GM12878 (cell line): ENCODE data around the gene IGF2BP2. TPM values are rescaled to one million over a fixed set of nuclear protein-coding genes. Genes with fewer than 3 reads are reported as not detected.

Source experiments
- ATAC-seq: fragments of 200-7000 bp; cut with Tn5 transposase; 3 replicates; pipeline ENCODE4 v1.9.1; 2020; ENCODE audit warnings: mild to moderate bottlenecking, moderate library complexity
- BruUV-seq: library from RNA; stranded (reverse); fragments of 400-500 nt; replicated peaks from 2 replicates; lab custom pipeline; 2021; lab: Mats Ljungman, UMichigan
- CTCF ChIA-PET: fragments of 300-600 bp; sonication (Branson Sonifier 250); formaldehyde crosslinking; extraction: SDS; loops from one replicate; lab custom pipeline; 2021; ENCODE audit warnings: inconsistent platforms; lab: Yijun Ruan, JAX
- POLR2A ChIA-PET: fragments of 350-600 bp; formaldehyde crosslinking; extraction: SDS; loops from one replicate; lab custom pipeline; 2021; ENCODE audit warnings: inconsistent platforms; lab: Charles Lee
- RAD21 ChIA-PET: fragments of 300-600 bp; sonication (Branson Sonifier 250); formaldehyde crosslinking; loops from one replicate; lab custom pipeline; 2023; ENCODE audit warnings: antibody characterized with exemption; ENCODE audit not compliant: unreplicated experiment; lab: Charles Lee
- SMC1A ChIA-PET: fragments of 300-600 bp; sonication (Branson Sonifier 250); formaldehyde crosslinking; loops from one replicate; lab custom pipeline; 2023; ENCODE audit not compliant: unreplicated experiment, uncharacterized antibody; lab: Charles Lee
- DNase-seq: peaks from one replicate; pipeline ENCODE4 v3.0.0-alpha.2; 2011; ENCODE audit warnings: low read depth, low spot score
- FAIRE-seq: peaks from 3 replicates; lab custom pipeline; 2011; peaks lifted over from hg19 to GRCh38; lab: Jason Lieb, UNC
- H2AFZ ChIP-seq: 2 replicates; pipeline ENCODE4 v1.6.0; 2011; ENCODE audit warnings: low read depth, low read length, control low read depth; ENCODE audit not compliant: control insufficient read depth
- H3K27ac ChIP-seq: 2 replicates; pipeline ENCODE4 v1.5.1; 2011; ENCODE audit warnings: control low read depth; ENCODE audit not compliant: control insufficient read depth, insufficient read depth
- H3K27me3 ChIP-seq, 2 experiments: replicated peaks in 1 of 2; 2 replicates each; pipeline versions ENCODE4 v1.6.0 to v1.6.1; 2011; ENCODE audit warnings: low read length in 1 of 2; ENCODE audit not compliant: control insufficient read depth in 2 of 2, insufficient read depth in 2 of 2
- H3K36me3 ChIP-seq, 2 experiments: 2 replicates each; pipeline ENCODE4 v1.5.1; 2011; ENCODE audit warnings: low read length in 1 of 2; ENCODE audit not compliant: control insufficient read depth in 2 of 2, insufficient read depth in 2 of 2
- H3K4me1 ChIP-seq: 2 replicates; pipeline ENCODE4 v1.6.1; 2011; ENCODE audit warnings: mild to moderate bottlenecking, low read length, moderate library complexity, mixed read lengths; ENCODE audit not compliant: control insufficient read depth, insufficient read depth
- H3K4me2 ChIP-seq: 2 replicates; pipeline ENCODE4 v1.6.0; 2011; ENCODE audit warnings: control low read depth; ENCODE audit not compliant: control insufficient read depth, insufficient read depth
- H3K4me3 ChIP-seq: fragments of 200-600 bp; sonication (generic); 2 replicates; pipeline ENCODE4 v1.5.1; 2016
- H3K79me2 ChIP-seq: 2 replicates; pipeline ENCODE4 v1.6.0; 2011; ENCODE audit warnings: low read length; ENCODE audit not compliant: control insufficient read depth, insufficient read depth
- H3K9ac ChIP-seq: 2 replicates; pipeline ENCODE4 v1.8.0; 2011; ENCODE audit warnings: low read length, control low read depth, mixed read lengths; ENCODE audit not compliant: control insufficient read depth, insufficient read depth
- H3K9me3 ChIP-seq: replicated peaks from 3 replicates; pipeline ENCODE4 v1.5.1; 2011; ENCODE audit warnings: mild to moderate bottlenecking, low read length; ENCODE audit not compliant: control insufficient read depth, insufficient read depth
- H4K20me1 ChIP-seq: 2 replicates; pipeline ENCODE4 v1.6.0; 2011; ENCODE audit not compliant: control insufficient read depth, insufficient read depth
- CBFB ChIP-seq: IDR thresholded peaks from 2 replicates; pipeline ENCODE4 v1.6.1; 2016; ENCODE audit warnings: antibody characterized with exemption, low read depth
- EGR1 ChIP-seq, 2 experiments: IDR thresholded peaks; 1 replicate in 1 of 2; 2 replicates in 1 of 2; pipeline ENCODE4 v1.6.1; 2011 to 2012; ENCODE audit warnings: low read depth in 2 of 2, low read length in 2 of 2, borderline replicate concordance in 1 of 2, mild to moderate bottlenecking in 1 of 2, moderate library complexity in 1 of 2
- IKZF1 ChIP-seq: fragments of 450-650 bp; conservative IDR thresholded peaks from 2 replicates; pipeline ENCODE4 v1.6.1; 2017; ENCODE audit warnings: antibody characterized with exemption, mild to moderate bottlenecking
- KDM1A ChIP-seq: fragments of 200-600 bp; sonication (generic); IDR thresholded peaks from 2 replicates; pipeline ENCODE4 v1.6.1; 2016; ENCODE audit warnings: borderline replicate concordance
- NR2C2 ChIP-seq: IDR thresholded peaks from 2 replicates; pipeline ENCODE4 v1.6.1; 2011; ENCODE audit warnings: borderline replicate concordance, low read depth; ENCODE audit not compliant: control insufficient read depth, insufficient read length
- NRF1 ChIP-seq: conservative IDR thresholded peaks from 2 replicates; pipeline ENCODE4 v1.6.1; 2011; ENCODE audit warnings: mild to moderate bottlenecking, low read depth, low read length, improper control_type of control experiment
- TCF3 ChIP-seq: IDR thresholded peaks from 2 replicates; pipeline ENCODE4 v1.6.1; 2012; ENCODE audit warnings: low read depth, mild to moderate bottlenecking, low read length, borderline replicate concordance; ENCODE audit not compliant: insufficient read depth
- ZNF207 ChIP-seq: fragments of 450-650 bp; IDR thresholded peaks from 2 replicates; pipeline ENCODE4 v1.6.1; 2014; ENCODE audit warnings: antibody characterized with exemption, mild to moderate bottlenecking, borderline replicate concordance
- WGBS: methylation state at CpG from one replicate; pipeline ENCODE4 v1.1.6; 2016; ENCODE audit warnings: low lambda C conversion rate; ENCODE audit not compliant: insufficient replicate concordance, insufficient coverage; ENCODE audit errors: missing lambda C conversion rate; 5-methylcytosine and 5-hydroxymethylcytosine counted together
- in situ Hi-C: fragments of 300-500 bp; cut with MboI; formaldehyde crosslinking; loops from 9 replicates; pipeline ENCODE4 v1.14.3; 2018; ENCODE audit warnings: mixed read lengths
- intact Hi-C: fragments of 100-400 bp; cut with micrococcal nuclease; formaldehyde crosslinking; loops from one replicate; pipeline ENCODE4 v1.14.2; 2022; ENCODE audit not compliant: unreplicated experiment
- polyA plus RNA-seq, 11 experiments: library from polyadenylated mRNA; depleted of rRNA in 4 of 11; unstranded in 6 of 11; stranded (reverse) in 5 of 11; fragments of >200 nt; fragmentation: Nextera tagmentation in 4 of 11; fragmentation: Illumina TruSeq in 1 of 11; extraction: Ambion mirVana in 4 of 11; extraction: Trizol in 1 of 11; gene quantifications; 1 replicate in 1 of 11; 2 replicates in 10 of 11; pipeline versions ENCODE4 v1.2.1 to v1.2.3, GENCODE V29; 2011 to 2016; ENCODE audit warnings: inconsistent platforms in 2 of 11, missing spikeins in 2 of 11, low read depth in 1 of 11
- total RNA-seq, 4 experiments: library from RNA; depleted of rRNA in 3 of 4; stranded (reverse); fragments of >200 nt in 3 of 4; fragmentation: Illumina TruSeq in 1 of 4; extraction: Trizol in 1 of 4; gene quantifications; 2 replicates each; pipeline versions ENCODE4 v1.2.1 to v1.2.3, GENCODE V29; 2013 to 2021
- TF ChIP-seq, protein P1 (sequence below): fragments of 450-650 bp; IDR thresholded peaks from 2 replicates; pipeline ENCODE4 v1.6.1; 2018; ENCODE audit warnings: borderline replicate concordance, mild to moderate bottlenecking; ENCODE audit not compliant: partially characterized antibody
- TF ChIP-seq, protein P2 (sequence below): fragments of 450-650 bp; formaldehyde crosslinking; IDR thresholded peaks from 2 replicates; pipeline ENCODE4 v1.4.0; 2020; ENCODE audit warnings: mild to moderate bottlenecking, moderate library complexity

IGF2BP2 gene
- total and polyA plus RNA-seq, 10 of the 15 experiments (the other 5 are each of a cell fraction or from before 2014, with no cell fraction given): 0.25 to 0.72 TPM; not detected in 8

DNA sequence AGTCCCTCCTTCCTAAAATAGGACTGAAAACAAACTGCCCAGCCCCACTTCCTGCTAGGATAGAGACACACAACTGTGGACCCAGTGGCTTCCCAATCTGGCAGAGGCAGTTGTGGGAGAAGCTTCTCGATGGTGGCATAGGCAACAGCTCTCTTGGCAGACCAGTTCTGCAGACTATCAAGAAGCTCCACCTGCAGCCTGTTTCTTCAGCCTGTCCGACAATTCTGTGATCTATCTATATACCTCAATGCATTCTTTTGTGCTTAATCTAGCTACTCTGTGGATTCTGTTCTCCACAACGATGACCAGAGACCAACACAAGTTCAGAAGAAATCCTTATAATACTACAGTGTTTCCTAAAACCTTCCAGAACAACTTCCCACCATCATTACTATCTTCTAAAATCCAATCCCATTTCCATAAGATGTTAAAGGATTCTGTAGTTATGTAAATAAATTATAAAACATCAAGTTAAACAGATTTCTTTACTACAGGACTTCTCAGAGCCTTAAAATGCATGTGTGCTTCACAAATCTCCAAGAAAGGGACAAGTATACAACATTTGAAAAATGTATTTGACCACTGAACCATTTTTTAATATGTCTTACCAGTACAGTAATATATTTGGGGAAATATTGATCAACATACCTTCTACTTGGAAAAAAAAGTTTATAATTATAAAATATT, 57.7 kb downstream of the IGF2BP2 start:
- no peaks in the 10 kb centered on the region for H3K79me2 ChIP-seq
- ChIA-PET SMC1A (interaction anchor here (1.1 to 6.3 kb wide), 5 partner anchors 11 to 107 kb away, joined by 3 to 39 read pairs (median 8); no protein-coding TSS in a partner anchor), POLR2A (no interaction called here), CTCF (interaction anchor here (0.9 to 9.8 kb wide), 12 partner anchors 9 to 108 kb away, joined by 3 to 198 read pairs (median 6); no protein-coding TSS in a partner anchor), RAD21 (interaction anchor here (1.2 to 4.5 kb wide), 4 partner anchors 26 to 107 kb away, joined by 3 to 32 read pairs (median 24); no protein-coding TSS in a partner anchor)
- H3K4me2 ChIP-seq: peak overlapping the region; percentile 19; the same call in 1 of the 2 replicates
- DNase-seq (no peak), ATAC-seq (no peak), FAIRE-seq (no peak)
- no peaks in the 10 kb centered on the region for H3K36me3 ChIP-seq
- H3K4me3 ChIP-seq: no peak overlapping the region
- H2AFZ ChIP-seq: no peak overlapping the region; the same call in 1 of the 2 replicates
- BruUV-seq: no TSS peak
- no peak overlapping the region for H3K27ac ChIP-seq
- in situ Hi-C loops: loop anchor here (5.0 kb wide), 1 partner anchor 90 kb away; no protein-coding TSS in a partner anchor
- H3K27me3 ChIP-seq: no peaks in the 10 kb centered on the region; a peak in 2 of 4 replicates
- 8% methylated on average over 3 of the region's 3 CpGs for WGBS
- intact Hi-C loops: no loop called here
- TF ChIP-seq NRF1: no peak
- no peak for TF ChIP-seq IKZF1
- TF ChIP-seq, protein P1, sequence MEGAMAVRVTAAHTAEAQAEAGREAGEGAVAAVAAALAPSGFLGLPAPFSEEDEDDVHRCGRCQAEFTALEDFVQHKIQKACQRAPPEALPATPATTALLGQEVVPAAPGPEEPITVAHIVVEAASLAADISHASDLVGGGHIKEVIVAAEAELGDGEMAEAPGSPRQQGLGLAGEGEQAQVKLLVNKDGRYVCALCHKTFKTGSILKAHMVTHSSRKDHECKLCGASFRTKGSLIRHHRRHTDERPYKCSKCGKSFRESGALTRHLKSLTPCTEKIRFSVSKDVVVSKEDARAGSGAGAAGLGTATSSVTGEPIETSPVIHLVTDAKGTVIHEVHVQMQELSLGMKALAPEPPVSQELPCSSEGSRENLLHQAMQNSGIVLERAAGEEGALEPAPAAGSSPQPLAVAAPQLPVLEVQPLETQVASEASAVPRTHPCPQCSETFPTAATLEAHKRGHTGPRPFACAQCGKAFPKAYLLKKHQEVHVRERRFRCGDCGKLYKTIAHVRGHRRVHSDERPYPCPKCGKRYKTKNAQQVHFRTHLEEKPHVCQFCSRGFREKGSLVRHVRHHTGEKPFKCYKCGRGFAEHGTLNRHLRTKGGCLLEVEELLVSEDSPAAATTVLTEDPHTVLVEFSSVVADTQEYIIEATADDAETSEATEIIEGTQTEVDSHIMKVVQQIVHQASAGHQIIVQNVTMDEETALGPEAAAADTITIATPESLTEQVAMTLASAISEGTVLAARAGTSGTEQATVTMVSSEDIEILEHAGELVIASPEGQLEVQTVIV: no peak
- no peak for TF ChIP-seq KDM1A
- TF ChIP-seq CBFB: no peak
- TF ChIP-seq, protein P2, sequence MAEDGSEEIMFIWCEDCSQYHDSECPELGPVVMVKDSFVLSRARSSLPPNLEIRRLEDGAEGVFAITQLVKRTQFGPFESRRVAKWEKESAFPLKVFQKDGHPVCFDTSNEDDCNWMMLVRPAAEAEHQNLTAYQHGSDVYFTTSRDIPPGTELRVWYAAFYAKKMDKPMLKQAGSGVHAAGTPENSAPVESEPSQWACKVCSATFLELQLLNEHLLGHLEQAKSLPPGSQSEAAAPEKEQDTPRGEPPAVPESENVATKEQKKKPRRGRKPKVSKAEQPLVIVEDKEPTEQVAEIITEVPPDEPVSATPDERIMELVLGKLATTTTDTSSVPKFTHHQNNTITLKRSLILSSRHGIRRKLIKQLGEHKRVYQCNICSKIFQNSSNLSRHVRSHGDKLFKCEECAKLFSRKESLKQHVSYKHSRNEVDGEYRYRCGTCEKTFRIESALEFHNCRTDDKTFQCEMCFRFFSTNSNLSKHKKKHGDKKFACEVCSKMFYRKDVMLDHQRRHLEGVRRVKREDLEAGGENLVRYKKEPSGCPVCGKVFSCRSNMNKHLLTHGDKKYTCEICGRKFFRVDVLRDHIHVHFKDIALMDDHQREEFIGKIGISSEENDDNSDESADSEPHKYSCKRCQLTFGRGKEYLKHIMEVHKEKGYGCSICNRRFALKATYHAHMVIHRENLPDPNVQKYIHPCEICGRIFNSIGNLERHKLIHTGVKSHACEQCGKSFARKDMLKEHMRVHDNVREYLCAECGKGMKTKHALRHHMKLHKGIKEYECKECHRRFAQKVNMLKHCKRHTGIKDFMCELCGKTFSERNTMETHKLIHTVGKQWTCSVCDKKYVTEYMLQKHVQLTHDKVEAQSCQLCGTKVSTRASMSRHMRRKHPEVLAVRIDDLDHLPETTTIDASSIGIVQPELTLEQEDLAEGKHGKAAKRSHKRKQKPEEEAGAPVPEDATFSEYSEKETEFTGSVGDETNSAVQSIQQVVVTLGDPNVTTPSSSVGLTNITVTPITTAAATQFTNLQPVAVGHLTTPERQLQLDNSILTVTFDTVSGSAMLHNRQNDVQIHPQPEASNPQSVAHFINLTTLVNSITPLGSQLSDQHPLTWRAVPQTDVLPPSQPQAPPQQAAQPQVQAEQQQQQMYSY: no peak
- no peak for TF ChIP-seq TCF3
- TF ChIP-seq ZNF207: no peak
- no peak for TF ChIP-seq EGR1 (IDR thresholded peaks at IDR 0.05; ENCODE audit: borderline replicate concordance in 1 of 2, low read depth in 2 of 2, low read length in 2 of 2)
- TF ChIP-seq NR2C2: no peak
- no peaks in the 10 kb centered on the region for H3K9me3 ChIP-seq
- no peaks in the 10 kb centered on the region for H4K20me1 ChIP-seq
- no peaks in the 10 kb centered on the region for H3K4me1 ChIP-seq
- H3K9ac ChIP-seq: no peak overlapping the region
